NOMO-1 treated with DMSO at 0.1 percent for 48 hours (cell line): ENCODE data around the gene SYNRG.
"Not testable (repeated sequence)": the region's sequence is repeated elsewhere in the genome, so short reads cannot be mapped to it uniquely, and the experiment has no call there.

Experiments used
- DNase-seq: peaks from one replicate; lab custom pipeline; 2025; ENCODE audit not compliant: unreplicated experiment; lab: John Stamatoyannopoulos, UW

The SYNRG gene

DNA sequence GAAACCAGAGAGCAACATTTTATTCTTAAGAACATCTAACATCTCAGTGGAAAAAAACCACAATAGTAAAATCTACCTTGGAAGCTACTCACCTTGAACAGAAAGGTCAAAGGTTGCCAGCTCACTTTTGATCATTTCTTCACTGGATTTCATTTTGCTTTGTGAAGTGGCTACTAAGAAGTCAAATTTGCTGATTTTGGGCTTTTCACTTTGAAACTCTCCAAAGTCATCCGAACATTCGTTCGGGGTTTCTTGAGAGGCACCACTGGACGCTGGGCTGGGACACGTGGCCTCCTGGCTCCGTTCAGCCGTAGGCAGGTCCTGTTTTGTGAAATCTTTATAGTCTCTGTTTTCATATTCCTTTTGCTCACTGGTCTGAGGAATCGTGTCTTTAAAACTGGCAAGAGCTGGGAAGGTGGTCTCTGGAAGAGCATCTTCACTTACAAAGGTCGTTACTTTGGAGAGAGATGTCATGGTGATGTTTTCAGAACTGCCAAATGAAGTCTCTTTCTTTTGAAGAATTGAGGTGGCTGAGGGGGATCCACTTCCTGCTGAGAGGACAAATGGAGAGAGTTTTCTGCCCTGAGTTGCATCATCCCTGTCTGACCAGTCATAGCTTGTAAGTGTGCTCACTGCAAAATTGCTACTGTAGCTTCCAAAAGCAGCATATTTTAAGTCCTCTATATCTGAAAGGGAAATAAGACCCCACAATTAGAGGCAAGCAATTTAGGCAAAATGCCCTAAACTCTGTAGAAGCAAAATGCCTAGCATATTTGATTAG, 67.1 kb downstream of the SYNRG start:
- peak; percentile 1 for DNase-seq

DNA sequence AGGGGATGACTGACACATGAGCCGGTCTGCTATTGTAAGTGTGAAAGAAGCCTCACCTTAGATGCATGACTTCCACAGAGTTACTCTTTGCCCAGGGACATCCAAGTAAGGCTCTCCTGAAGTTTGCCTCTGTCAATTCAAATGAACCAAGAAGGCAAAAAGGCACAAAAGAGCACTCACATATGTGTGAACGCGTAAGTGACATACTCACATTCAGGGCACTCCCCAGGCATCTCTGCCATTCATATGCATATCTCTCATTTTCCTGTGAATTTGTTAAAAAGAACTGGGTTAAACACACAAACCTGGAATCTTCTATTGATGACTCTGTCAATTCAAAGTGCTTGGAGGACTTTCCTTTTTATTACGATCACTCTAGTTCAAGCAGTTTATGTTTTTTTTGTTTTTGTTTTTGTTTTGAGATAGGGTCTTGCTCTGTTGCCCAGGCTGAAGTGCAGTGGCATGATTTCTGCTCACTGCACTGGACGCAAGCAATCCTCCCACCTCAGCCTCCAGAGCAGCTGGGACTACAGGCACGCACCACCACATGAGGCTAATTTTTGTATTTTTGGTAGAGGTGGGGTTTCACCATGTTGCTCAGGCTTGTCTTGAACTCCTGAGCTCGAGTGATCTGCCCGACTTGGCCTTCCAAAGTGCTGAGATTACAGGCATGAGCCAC, 70.1 kb downstream of the SYNRG start:
- no peak for DNase-seq

- no peak for DNase-seq
Measured at GRCh38 chr17:37535906-37536305, 73.3 kb downstream of the SYNRG start.

DNA sequence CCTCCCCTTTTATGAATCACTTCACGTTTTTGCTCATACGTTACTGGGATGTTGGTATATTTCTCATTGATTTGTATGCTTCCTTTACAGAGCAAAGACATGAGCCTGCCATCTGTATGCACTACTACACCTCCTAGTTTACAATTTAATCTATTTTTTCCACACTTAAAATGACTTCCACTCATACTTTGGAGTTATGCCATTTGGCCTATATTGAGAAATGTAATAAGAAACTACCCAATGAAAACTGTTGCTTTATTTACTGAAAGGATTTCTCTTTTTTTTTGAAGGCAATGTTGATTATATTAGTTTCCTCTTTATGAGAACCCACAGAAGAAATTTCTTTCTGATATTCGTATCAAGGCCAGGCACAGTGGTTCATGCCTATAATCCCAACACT, 76.5 kb downstream of the SYNRG start:
- no peak for DNase-seq

- DNase-seq = no peak
Measured at GRCh38 chr17:37530420-37530819, 78.8 kb downstream of the SYNRG start.

DNA sequence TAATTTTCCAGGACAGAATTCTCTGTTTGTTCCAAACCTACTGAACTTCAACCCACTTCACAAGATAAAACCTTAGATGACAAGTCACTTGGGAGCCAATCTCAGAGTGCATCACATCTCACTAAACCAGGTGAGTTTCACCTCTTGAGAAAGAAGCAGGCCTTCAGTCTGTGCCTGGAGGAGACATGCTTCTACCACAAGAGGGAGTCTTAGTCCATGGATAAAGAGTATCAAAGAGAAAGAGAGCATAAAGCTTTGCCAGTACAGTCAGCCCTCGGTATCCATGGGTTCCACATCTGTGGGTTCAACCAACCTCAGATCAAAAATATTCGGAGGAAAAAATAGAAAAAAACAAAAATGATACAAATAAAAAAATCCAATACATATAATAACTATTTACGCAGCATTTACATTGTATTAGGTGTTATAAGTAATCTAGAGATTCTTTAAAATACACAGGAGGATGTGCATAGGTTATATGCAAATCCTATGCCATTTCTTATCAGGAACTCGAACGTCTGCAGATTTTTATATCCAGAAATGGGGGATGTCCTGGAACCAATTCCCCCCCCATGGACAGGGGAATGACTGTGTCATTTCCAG, 81.9 kb downstream of the SYNRG start:
- peak; percentile 36 for DNase-seq

GRCh38 chr17:37523715-37524219, 85.5 kb downstream of the SYNRG start:
- DNase-seq = no peak

DNA sequence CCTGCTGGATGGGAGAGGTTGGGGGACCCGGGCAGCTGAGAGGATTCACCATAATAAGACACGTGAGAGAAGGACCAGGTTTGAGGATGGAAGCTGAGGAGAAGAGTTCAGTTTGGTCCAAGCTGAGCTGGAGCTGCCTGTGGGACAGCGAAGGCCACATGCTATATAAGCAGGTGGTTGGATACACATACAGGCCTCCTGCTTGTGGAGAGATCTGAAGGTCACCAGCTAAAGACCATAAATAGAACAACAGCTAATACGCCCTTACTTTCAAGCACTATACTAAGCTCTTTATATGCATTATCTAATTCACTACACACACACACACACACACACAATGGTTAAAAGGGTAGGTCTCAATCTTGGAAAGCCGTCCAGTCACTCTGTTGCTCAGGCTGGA, 87.4 kb downstream of the SYNRG start:
- no peak for DNase-seq

DNA sequence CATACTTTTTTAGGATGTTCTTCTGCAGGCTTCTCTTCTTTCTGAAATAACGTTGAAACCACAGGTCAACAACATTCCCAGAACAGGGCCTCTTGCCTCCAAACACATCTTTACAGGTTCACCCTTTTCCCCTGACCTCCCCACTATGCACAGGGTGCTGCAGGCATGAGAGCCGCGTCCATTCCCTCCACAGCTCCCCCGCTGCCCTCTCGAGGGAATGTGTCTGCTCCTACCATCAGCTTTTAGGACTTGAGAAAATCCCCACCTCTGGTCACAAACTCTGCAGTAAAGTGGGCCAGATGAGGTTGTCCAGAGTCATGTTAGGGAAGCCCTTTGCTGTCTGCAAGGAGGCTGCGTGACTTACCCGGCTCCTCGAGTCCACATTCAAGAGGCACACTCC, 89.0 kb downstream of the SYNRG start:
- DNase-seq = no peak

DNA sequence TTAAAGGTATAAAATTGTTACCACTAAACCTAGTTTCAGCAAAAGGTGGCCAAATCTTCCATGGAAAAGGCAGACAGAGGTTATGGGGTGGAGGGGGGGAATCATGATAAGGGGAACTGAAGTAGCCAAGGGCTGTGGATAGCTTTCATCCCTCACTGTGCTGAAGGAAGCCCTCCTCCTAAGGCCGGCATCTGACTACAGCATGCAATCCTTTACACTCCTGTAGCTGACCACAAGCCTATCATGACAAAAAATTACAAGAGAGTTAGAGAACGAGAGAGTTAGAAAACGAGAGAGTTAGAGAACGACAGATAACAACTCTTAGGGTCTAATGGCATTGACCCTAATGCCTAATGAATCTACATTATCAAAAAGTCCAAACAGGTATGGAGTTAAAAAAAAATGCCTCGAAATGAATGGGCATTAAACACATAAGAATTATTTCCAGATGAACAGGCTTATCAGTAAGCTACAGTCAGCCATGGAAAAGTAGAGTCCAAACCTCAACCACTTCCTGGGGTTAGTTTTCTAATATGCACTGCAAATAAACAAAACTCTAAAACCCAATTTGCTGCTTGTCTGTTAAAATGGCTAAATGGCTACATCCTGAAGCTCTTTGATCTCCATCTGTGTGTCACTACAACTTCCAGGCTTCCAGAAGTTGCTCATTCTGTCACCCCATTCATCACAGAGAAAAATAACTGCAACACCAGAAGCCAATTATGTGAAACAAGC, 89.8 kb downstream of the SYNRG start:
- DNase-seq = no peak

DNA sequence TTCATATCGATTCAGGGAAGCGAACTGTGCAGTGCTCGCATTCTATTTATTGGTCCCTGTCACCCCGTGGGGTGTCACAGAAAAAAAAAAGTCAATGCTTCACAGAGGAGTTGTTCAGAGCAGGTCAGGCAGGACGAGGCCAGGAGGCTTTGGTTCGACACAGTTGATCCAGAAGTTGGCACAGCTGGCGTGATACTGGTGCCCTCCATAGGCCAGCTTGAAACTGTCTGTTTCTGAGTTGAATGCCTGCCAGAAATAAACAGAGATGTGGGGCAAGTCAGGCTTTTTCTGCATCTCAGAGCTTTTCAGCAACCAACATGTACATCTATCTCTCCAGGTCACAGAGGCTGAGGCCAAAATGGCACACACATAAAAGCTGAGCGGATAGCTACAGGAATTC, 90.4 kb downstream of the SYNRG start:
- DNase-seq = no peak

- no peak for DNase-seq
Measured at GRCh38 chr17:37517881-37518280, 91.3 kb downstream of the SYNRG start.

DNA sequence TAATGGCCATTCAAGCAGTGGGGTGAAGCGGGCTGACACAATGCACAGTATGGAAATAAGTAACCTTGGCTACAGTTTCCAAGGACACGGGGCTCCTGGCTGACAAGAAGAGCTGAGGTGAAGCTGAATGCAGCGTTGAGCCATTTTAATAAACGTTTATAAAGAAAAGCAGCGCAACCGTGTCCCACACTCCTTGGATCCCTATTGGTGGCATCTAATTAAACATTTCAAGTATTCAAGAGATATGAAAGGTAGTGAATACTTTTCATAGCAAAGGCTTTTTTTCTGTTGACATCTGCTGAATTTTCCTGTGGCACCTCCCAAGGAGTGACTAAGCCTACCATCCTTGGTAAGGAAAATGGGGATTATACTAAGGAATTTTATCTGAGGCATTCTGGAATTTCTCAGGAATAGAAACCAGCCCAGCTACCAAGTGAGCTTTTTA, 93.1 kb downstream of the SYNRG start:
- no peak for DNase-seq

DNA sequence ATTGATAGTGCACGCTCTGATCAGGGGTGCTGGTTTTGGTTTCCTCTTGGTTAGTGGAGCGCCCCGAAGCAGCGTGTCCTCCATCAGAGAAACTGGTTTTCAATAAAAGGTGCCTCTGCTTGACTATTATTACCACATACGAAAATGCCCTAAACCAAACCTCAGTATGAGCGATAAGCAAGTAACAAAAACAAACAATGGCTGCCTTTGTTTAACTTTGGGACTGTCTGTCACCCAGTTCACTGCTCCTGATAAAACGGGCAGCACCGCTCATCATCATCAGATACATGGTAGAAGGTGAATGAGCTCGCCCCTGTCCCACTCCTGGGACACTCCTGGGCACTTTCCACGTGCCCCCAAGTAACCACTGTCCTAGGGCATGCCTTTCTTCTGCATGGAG, 95.5 kb downstream of the SYNRG start:
- DNase-seq = no peak

DNA sequence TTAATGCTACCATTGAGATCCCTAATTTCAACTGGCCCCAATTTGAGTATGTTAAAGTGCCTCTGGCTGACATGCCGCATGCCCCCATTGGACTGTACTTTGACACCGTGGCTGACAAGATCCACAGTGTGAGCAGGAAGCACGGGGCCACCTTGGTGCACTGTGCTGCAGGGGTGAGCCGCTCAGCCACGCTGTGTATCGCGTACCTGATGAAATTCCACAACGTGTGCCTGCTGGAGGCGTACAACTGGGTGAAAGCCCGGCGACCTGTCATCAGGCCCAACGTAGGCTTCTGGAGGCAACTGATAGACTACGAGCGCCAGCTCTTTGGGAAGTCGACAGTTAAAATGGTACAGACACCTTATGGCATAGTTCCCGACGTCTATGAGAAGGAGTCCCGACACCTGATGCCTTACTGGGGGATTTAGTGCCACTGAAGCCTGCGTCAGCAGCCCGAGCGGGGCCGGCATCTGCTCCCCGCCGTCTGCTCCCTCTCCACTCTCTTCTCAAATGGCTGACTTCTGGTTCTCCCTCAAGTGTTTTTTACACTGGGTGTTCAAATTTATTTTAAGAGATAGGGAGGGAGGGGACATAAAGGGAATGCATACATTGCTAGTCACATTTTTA, 96.7 kb downstream of the SYNRG start:
- no peak for DNase-seq

DNA sequence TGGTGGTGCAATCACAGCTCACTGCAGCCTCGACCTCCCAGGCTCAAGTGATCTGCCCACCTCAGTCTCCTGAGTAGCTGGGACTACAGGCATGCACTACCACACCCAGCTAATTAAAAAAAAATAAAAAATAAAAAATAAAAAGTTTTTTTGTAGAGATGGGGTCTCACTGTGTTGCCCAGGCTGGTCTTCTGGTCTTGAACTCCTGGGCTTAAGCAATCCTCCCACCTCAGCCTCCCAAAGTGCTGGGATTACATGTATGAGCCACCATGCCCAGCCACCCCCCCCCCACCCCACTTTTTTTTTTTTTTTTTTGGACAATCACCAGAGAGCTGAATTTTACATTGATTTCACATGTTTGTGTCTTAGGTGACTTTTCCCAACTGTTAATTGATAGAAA, 97.6 kb downstream of the SYNRG start:
- DNase-seq = not testable (repeated sequence)

DNA sequence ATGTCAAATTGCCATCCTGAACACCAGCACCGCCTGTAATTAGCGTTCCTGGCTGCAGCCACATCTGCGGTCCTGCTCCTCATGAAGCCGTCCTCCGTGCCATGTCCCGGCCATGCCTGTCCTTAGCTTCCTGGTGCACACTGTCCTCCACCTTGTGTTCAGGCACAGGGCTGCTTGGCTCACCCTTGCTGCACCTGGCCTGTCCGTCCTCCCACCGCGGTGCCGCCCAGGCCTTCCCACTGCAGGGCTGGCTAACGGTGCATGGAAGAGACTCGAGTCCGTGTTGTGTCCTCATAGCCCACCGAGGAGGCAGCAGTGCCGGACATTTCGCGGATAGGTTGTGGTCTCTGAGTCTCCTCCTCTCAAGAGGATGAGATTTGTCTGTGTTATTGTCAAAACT, 99.2 kb downstream of the SYNRG start:
- DNase-seq = no peak

DNA sequence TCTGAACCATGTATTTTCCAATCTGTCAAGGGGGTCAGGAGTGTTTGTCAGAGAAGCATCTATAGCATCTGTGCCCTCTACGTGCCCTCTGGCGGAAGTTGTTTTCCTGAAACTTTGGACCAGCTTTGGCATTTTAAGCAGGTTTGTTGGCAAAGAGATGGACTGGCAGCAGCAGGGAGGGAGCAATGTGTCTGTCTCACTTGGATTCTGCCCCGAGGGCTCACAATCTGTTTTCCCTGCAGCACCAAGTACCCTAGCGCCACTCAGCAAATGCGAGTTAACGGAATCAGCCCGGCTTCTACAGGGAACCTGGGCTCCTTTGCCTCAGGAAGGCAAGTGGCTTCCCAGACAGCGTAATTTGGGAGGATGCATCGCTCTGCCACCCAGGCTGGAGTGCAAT, 102.1 kb downstream of the SYNRG start:
- DNase-seq = no peak

DNA sequence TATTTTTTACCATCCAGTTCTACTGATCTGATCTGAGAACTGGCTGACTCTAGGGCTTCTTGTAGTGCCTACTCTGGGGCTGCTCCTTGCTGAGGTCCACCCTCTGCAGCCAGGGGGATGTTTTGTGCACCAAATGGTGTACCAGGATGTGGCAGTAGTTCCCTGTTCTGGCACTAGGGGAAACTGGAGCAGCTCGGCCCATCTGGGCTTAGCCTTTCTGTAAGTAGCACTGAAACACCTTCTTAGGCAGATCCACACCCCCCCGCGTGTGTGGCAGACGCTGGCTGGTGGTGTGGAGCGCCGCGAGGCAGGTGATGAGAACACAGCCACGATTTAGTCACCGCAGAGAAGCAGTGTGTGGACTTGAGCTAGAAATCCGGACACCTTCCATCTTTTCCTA, 102.5 kb downstream of the SYNRG start:
- peak; percentile 32 for DNase-seq

- DNase-seq = no peak
Measured at GRCh38 chr17:37505333-37505732, 103.9 kb downstream of the SYNRG start.

GRCh38 chr17:37503148-37503547, 106.1 kb downstream of the SYNRG start:
- no peak for DNase-seq
